OCI-LY1 (cell line): ENCODE data around the gene LDHA.

ENCODE experiments used
- H2AFZ ChIP-seq: fragments of 200-600 bp; sonication (generic), shearing (Covaris generic); 2 replicates; pipeline ENCODE4 v1.6.0; 2014; ENCODE audit warnings: antibody characterized with exemption, mild to moderate bottlenecking, low read length
- H3F3A ChIP-seq: fragments of 200-600 bp; sonication (generic), shearing (Covaris generic); 2 replicates; pipeline ENCODE4 v1.6.0; 2014; ENCODE audit warnings: mild to moderate bottlenecking, antibody characterized with exemption, low read length, moderate library complexity; ENCODE audit not compliant: insufficient read depth
- H3K27ac ChIP-seq: fragments of 200-600 bp; sonication (generic); 2 replicates; pipeline ENCODE4 v1.5.1; 2014; ENCODE audit warnings: low read length, mixed run types, mild to moderate bottlenecking, low read depth; ENCODE audit not compliant: poor library complexity, severe bottlenecking
- H3K27me3 ChIP-seq: fragments of 200-600 bp; sonication (generic); 2 replicates; pipeline ENCODE4 v1.6.0; 2014; ENCODE audit warnings: antibody characterized with exemption, mild to moderate bottlenecking, low read length, moderate library complexity; ENCODE audit not compliant: insufficient read depth
- H3K36me3 ChIP-seq: fragments of 200-600 bp; sonication (generic); 2 replicates; pipeline ENCODE4 v1.6.1; 2014; ENCODE audit warnings: mild to moderate bottlenecking, antibody characterized with exemption, low read length, moderate library complexity, mixed read lengths; ENCODE audit not compliant: insufficient read depth
- H3K4me1 ChIP-seq: fragments of 200-600 bp; sonication (generic); 2 replicates; pipeline ENCODE4 v1.5.1; 2014; ENCODE audit warnings: mild to moderate bottlenecking, low read length, moderate library complexity; ENCODE audit not compliant: insufficient read depth, severe bottlenecking
- H3K4me2 ChIP-seq: fragments of 200-600 bp; sonication (generic), shearing (Covaris generic); 2 replicates; pipeline ENCODE4 v1.6.1; 2014; ENCODE audit warnings: low read length
- H3K4me3 ChIP-seq: fragments of 200-600 bp; sonication (generic); 2 replicates; pipeline ENCODE4 v1.5.1; 2014; ENCODE audit warnings: low read length, low read depth, mild to moderate bottlenecking, mixed read lengths; ENCODE audit not compliant: poor library complexity, severe bottlenecking
- H3K79me2 ChIP-seq: fragments of 200-600 bp; shearing (Covaris generic); 2 replicates; pipeline ENCODE4 v1.6.1; 2016; ENCODE audit warnings: mixed run types, low read length, mixed read lengths; ENCODE audit not compliant: insufficient read depth
- H3K9ac ChIP-seq: fragments of 200-600 bp; sonication (generic), shearing (Covaris generic); 2 replicates; pipeline ENCODE4 v1.6.1; 2014; ENCODE audit warnings: mild to moderate bottlenecking, low read length, mixed read lengths
- H3K9me2 ChIP-seq: fragments of 200-600 bp; sonication (generic), shearing (Covaris generic); 2 replicates; pipeline ENCODE4 v1.6.1; 2014; ENCODE audit warnings: low read depth, mild to moderate bottlenecking, low read length, mixed read lengths
- H3K9me3 ChIP-seq: fragments of 200-600 bp; shearing (Covaris generic); 2 replicates; pipeline ENCODE4 v1.6.1; 2014; ENCODE audit warnings: low read length, mixed read lengths
- H4K20me1 ChIP-seq: fragments of 200-600 bp; sonication (generic), shearing (Covaris generic); 2 replicates; pipeline ENCODE4 v1.6.0; 2016; ENCODE audit warnings: mild to moderate bottlenecking, low read length; ENCODE audit not compliant: insufficient read depth
- EZH2 ChIP-seq: fragments of 200-600 bp; sonication (generic), shearing (Covaris generic); IDR thresholded peaks from 2 replicates; pipeline ENCODE4 v1.8.0; 2017; ENCODE audit warnings: borderline replicate concordance, mixed run types, mild to moderate bottlenecking, antibody characterized with exemption, low read length, moderate library complexity, mixed read lengths
- TF ChIP-seq, protein P1 (sequence below): fragments of 200-600 bp; sonication (generic), shearing (Covaris generic); IDR thresholded peaks from 2 replicates; pipeline ENCODE4 v1.5.1; 2017; ENCODE audit warnings: mild to moderate bottlenecking, antibody characterized with exemption, low read length, moderate library complexity, mixed read lengths

LDHA gene

DNA sequence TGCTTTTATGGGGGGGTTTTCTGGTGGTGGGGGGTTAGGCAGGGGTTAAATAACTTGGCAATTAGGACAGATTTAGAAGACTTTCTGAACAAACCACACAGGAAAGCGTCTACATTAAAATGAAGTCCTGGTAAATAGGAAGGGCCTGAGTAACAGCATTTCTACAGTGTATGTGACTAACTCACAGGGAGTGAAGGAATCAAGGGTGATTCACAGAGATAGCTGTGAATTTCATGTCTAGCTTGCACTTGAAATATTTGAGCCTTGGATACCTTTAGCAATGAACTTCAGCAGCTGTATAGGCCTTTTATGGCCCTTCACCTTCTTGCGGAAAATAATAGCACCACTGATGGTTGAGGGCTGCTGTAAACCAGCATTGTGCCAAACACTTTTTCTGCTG, 26.1 kb upstream of the LDHA start:
- H3K36me3 ChIP-seq, result peaks cover 34% of the 10 kb centered on the region
- no peak overlapping the region for H3K27ac ChIP-seq
- no peak overlapping the region for H2AFZ ChIP-seq
- no peaks in the 10 kb centered on the region for H3K79me2 ChIP-seq
- H3K9me3 ChIP-seq, result no peaks in the 10 kb centered on the region
- H3K9ac ChIP-seq, result no peak overlapping the region
- no peaks in the 10 kb centered on the region for H3K27me3 ChIP-seq
- H3F3A ChIP-seq, result no peaks in the 10 kb centered on the region
- no peaks in the 10 kb centered on the region for H4K20me1 ChIP-seq
- no peak overlapping the region for H3K4me3 ChIP-seq
- TF ChIP-seq, protein P1, sequence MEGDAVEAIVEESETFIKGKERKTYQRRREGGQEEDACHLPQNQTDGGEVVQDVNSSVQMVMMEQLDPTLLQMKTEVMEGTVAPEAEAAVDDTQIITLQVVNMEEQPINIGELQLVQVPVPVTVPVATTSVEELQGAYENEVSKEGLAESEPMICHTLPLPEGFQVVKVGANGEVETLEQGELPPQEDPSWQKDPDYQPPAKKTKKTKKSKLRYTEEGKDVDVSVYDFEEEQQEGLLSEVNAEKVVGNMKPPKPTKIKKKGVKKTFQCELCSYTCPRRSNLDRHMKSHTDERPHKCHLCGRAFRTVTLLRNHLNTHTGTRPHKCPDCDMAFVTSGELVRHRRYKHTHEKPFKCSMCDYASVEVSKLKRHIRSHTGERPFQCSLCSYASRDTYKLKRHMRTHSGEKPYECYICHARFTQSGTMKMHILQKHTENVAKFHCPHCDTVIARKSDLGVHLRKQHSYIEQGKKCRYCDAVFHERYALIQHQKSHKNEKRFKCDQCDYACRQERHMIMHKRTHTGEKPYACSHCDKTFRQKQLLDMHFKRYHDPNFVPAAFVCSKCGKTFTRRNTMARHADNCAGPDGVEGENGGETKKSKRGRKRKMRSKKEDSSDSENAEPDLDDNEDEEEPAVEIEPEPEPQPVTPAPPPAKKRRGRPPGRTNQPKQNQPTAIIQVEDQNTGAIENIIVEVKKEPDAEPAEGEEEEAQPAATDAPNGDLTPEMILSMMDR, result no peak
- TF ChIP-seq EZH2, result no peak
- H3K4me2 ChIP-seq, result no peak overlapping the region
- no peaks in the 10 kb centered on the region for H3K9me2 ChIP-seq
- H3K4me1 ChIP-seq, result no peaks in the 10 kb centered on the region

DNA sequence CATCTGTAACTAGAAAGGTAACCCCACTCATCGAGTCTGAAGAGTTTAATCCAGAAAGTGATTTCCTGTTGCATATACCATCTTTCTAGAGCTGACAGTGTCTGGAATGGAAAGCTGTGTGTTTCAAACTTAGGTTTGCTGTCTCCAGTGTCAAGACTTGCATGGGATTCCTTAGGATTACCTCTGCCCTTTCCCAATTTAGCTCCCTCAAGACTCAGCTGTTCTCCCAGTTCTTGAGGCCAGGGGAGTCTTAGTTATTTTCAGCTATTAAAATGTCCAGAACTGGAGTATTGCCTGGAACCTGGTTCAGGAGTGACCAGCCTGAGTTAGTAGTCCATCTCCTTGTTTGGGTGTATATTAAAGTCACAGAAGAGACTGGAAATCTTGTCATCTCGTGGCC, 25.0 kb upstream of the LDHA start:
- peaks cover 23% of the 10 kb centered on the region for H3K36me3 ChIP-seq
- H3K4me3 ChIP-seq, result no peak overlapping the region
- no peaks in the 10 kb centered on the region for H3K9me2 ChIP-seq
- H3K4me2 ChIP-seq, result no peak overlapping the region
- H3K9ac ChIP-seq, result no peak overlapping the region
- H3K79me2 ChIP-seq, result no peaks in the 10 kb centered on the region
- TF ChIP-seq, protein P1, result no peak
- TF ChIP-seq EZH2, result no peak
- H4K20me1 ChIP-seq, result no peaks in the 10 kb centered on the region
- no peak overlapping the region for H2AFZ ChIP-seq
- H3K27me3 ChIP-seq, result no peaks in the 10 kb centered on the region
- H3F3A ChIP-seq, result no peaks in the 10 kb centered on the region
- no peaks in the 10 kb centered on the region for H3K9me3 ChIP-seq
- no peaks in the 10 kb centered on the region for H3K4me1 ChIP-seq
- no peak overlapping the region for H3K27ac ChIP-seq

- Histone ChIP-seq H3K27ac (no peak overlapping the region), H3F3A (no peaks in the 10 kb centered on the region), H3K9ac (no peak overlapping the region), H3K79me2 (no peaks in the 10 kb centered on the region), H3K4me1 (no peaks in the 10 kb centered on the region), H2AFZ (no peak overlapping the region), H3K27me3 (no peaks in the 10 kb centered on the region), H4K20me1 (no peaks in the 10 kb centered on the region), H3K4me2 (no peak overlapping the region), H3K9me3 (no peaks in the 10 kb centered on the region), H3K4me3 (no peak overlapping the region), H3K9me2 (no peaks in the 10 kb centered on the region), H3K36me3 (peaks cover 8% of the 10 kb centered on the region)
- no peak for TF ChIP-seq EZH2
- TF ChIP-seq, protein P1, result no peak
Measured at GRCh38 chr11:18371279-18371678, 23.1 kb upstream of the LDHA start.
